ENCODE results near the gene ZNF579. TPM values are rescaled to one million over a fixed set of nuclear protein-coding genes. Genes with fewer than 3 reads are reported as not detected.
"Not testable (repeated sequence)": the region's sequence is repeated elsewhere in the genome, so short reads cannot be mapped to it uniquely, and the experiment has no call there.

Gene ZNF579
- total and polyA plus RNA-seq, 8 donors = 6.5 to 16.1 (median 9.4) TPM

DNA sequence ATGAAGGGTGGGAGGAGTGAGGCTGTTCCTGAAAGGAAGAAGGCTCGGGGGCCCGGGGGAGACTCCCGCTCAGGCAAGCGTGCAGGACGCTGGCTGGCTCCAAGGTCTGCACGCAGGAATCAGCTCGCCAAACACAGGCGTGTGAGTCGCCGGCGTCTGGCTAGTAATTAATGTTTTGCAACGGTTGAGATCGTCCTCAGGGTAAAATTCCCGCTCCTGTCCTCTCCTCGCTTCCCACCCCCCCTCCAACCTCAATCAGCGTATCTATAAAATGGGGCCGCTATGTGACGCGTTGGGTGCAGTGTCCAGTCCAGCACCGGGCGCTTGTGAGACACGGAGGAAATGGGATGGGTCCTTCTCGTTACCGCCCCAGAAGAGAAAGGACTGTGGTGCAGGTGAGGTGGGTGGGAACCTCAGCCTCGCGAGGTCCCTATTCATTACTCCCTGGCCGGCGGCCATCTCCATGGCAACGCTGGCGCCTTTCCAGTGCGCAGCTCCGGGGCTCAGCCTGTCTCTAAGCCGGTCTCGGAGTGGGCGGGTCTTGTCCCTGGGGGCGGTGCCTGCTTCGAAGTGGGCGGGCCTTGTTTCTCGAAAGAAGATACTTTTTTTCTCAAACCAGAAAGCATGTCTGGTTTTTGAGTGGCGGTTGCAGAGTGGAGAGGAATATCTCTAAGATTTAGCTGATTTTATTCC is 6.5 kb upstream of the ZNF579 start:
- H3K4me1 ChIP-seq = peaks cover 8 to 12% (median 11%) of the 10 kb centered on the region in 3 donors
- peak; percentile 88 to 94 (median 92) for ATAC-seq
- peak overlapping the region; percentile 25 to 58 (median 39) for H3K27ac ChIP-seq
- H3K36me3 ChIP-seq = no peaks in the 10 kb centered on the region
- WGBS, 2 donors = 1% methylated on average over 40 of the region's 40 CpGs
- DNase-seq = peak; percentile 93 to 99 (median 98)
- intact Hi-C loops (cut with DNase I) = no loop called here
- FAIRE-seq = peak; percentile 81
- peak overlapping the region in 2 of 4 donors; percentile 13 to 38 for H3K4me3 ChIP-seq
- H3K27me3 ChIP-seq = no peaks in the 10 kb centered on the region
- TF ChIP-seq, protein P1, sequence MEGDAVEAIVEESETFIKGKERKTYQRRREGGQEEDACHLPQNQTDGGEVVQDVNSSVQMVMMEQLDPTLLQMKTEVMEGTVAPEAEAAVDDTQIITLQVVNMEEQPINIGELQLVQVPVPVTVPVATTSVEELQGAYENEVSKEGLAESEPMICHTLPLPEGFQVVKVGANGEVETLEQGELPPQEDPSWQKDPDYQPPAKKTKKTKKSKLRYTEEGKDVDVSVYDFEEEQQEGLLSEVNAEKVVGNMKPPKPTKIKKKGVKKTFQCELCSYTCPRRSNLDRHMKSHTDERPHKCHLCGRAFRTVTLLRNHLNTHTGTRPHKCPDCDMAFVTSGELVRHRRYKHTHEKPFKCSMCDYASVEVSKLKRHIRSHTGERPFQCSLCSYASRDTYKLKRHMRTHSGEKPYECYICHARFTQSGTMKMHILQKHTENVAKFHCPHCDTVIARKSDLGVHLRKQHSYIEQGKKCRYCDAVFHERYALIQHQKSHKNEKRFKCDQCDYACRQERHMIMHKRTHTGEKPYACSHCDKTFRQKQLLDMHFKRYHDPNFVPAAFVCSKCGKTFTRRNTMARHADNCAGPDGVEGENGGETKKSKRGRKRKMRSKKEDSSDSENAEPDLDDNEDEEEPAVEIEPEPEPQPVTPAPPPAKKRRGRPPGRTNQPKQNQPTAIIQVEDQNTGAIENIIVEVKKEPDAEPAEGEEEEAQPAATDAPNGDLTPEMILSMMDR (IDR thresholded peaks at IDR 0.05) = no peak
- H3K9me3 ChIP-seq = no peaks in the 10 kb centered on the region

DNA sequence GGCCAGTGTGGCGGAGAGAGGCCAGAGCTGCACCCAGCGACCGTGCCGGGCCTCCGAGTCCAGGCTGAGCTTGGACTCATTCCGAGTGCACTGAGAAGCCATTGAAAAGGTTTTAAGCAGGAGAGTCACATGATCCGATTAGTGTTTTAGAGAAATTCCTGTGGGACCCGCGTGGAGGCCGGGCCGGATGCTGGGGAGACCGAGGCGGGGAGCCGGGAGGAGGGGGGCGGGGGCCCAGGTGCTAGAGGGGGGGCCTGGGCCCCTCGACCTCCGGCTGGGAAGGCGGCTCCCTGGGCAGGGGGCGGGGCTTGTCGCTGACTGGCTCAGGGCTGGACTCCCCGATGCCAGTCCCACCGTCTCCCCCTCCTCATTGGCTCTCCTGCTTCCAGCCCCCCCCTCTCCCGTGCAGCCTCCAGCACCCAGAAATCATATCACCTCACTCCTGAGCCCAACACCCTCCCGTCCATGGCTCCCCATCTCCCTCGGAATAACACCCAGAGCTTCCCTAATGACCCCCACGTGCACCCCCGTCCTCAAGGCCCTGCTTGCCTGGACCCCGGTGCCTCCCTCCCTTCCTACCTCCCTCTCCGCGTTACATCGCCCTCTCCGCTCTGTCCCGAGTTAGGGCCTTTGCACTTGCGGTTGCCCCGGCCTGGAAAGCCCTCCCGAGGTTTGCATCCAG is 5.2 kb upstream of the ZNF579 start:
- TF ChIP-seq, protein P1 (IDR thresholded peaks at IDR 0.05) = no peak
- intact Hi-C loops (cut with DNase I) = no loop called here
- no peak for FAIRE-seq
- Histone ChIP-seq H3K27me3 (no peaks in the 10 kb centered on the region), H3K4me3 (peak overlapping the region in 2 of 4 donors; percentile 20 to 33), H3K4me1 (peaks cover 13 to 21% (median 19%) of the 10 kb centered on the region in 3 donors), H3K36me3 (no peaks in the 10 kb centered on the region), H3K9me3 (no peaks in the 10 kb centered on the region), H3K27ac (peak overlapping the region; percentile 35 to 57 (median 52))
- peak; percentile 43 to 71 (median 66) for ATAC-seq
- DNase-seq = peak; percentile 70 to 90 (median 80)
- WGBS, 2 donors = 6 to 9% methylated on average over 32 to 36 of the region's 36 CpGs

DNA sequence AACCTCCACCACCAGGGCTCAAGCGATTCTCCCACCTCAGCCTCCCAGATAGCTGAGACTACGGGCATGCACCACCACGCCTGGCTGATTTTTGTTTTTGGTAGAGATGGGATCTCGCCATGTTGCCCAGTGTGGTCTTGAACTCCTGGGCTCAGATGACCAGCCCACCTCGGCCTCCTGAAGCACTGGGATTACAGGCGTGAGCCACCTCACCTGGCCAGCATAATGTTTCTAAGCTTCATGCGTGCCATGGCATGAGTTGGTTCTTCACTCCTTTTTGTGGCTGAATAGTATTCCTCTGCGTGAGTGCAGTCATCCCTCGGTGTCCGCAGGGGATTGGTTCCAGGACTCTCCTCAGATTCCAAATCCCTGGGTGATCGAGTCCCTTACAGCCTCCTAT is 4.2 kb upstream of the ZNF579 start:
- TF ChIP-seq, protein P1 (IDR thresholded peaks at IDR 0.05) = no peak
- Histone ChIP-seq H3K27me3 (no peaks in the 10 kb centered on the region), H3K27ac (no peak overlapping the region), H3K9me3 (no peaks in the 10 kb centered on the region), H3K4me3 (no peak overlapping the region), H3K36me3 (no peaks in the 10 kb centered on the region), H3K4me1 (peaks cover 13 to 21% (median 19%) of the 10 kb centered on the region in 3 donors)
- intact Hi-C loops (cut with DNase I) = no loop called here
- WGBS, 2 donors = 86 to 93% methylated on average over 11 of the region's 11 CpGs
- DNase-seq = no peak
- no peak for FAIRE-seq
- no peak for ATAC-seq

DNA sequence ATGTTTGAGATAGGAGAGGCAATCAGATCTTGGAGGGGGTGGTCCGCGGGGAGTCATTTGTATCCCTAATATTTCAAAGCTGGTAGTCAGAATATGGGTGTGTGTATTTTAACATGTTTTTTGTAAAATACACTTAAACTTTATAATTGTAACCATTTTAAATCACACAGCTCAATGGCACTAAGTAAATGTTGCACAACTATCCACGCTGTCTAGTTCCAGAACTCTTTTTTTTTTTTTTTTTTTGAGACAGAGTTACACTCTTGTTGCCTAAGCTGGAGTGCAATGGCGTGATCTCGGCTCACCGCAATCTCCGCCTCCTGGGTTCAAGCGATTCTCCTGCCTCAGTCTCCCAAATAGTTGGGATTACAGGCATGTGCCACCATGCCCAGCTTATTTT is 3.2 kb upstream of the ZNF579 start:
- DNase-seq; H3K9me3 ChIP-seq; H3K36me3 ChIP-seq; intact Hi-C loops (cut with DNase I); FAIRE-seq; H3K27ac ChIP-seq; H3K27me3 ChIP-seq; ATAC-seq; H3K4me3 ChIP-seq: not testable (repeated sequence)
- peaks cover 13 to 21% (median 19%) of the 10 kb centered on the region in 3 donors for H3K4me1 ChIP-seq
- WGBS, 2 donors = 68 to 84% methylated on average over 8 of the region's 8 CpGs

DNA sequence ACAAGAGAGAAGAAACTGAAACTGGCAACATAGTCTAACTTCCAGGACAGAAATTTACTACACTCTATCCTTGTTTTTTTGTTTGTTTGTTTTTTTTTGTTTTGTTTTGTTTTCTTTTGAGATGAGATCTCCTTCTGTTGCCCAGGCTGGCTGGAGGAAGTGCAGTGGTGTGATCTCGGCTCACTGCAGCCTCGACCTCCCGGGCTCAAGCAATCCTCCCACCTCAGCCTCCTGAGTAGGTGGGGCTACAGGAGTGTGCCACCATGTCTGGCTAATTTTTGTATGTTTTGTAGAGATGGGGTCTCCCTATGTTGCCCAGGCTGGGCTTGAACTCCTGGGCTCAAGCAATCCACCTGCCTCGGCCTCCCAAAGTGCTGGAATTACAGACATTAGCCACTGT is 1.6 kb upstream of the ZNF579 start:
- H3K4me1 ChIP-seq = peaks cover 13 to 21% (median 19%) of the 10 kb centered on the region in 3 donors
- ATAC-seq; H3K9me3 ChIP-seq; DNase-seq; intact Hi-C loops (cut with DNase I); FAIRE-seq; H3K27me3 ChIP-seq: not testable (repeated sequence)
- H3K36me3 ChIP-seq = peaks cover 0 to 13% (median 0%) of the 10 kb centered on the region in 3 donors
- WGBS, 2 donors = 62 to 63% methylated on average over 4 of the region's 4 CpGs
- H3K27ac ChIP-seq = peak overlapping the region; percentile 14 to 84 (median 69)
- peak overlapping the region in 1 of 4 donors; percentile 13 for H3K4me3 ChIP-seq
